WTC11 (cell line): ENCODE data around the gene TP63. TPM values are rescaled to one million over a fixed set of nuclear protein-coding genes. Genes with fewer than 3 reads are reported as not detected.

Experiments used
- ATAC-seq: fragments of 200-7000 bp; cut with Tn5 transposase; 2 replicates; pipeline ENCODE4 v1.10.0; 2021; ENCODE audit warnings: mild to moderate bottlenecking, moderate library complexity
- CTCF ChIA-PET: fragments of 300-600 bp; sonication (Branson Sonifier 250); formaldehyde crosslinking; loops from one replicate; lab custom pipeline; 2021; ENCODE audit warnings: antibody characterized with exemption; lab: Charles Lee
- POLR2A ChIA-PET: fragments of 350-600 bp; sonication (Branson Sonifier 250); formaldehyde crosslinking; loops from one replicate; lab custom pipeline; 2021; ENCODE audit warnings: antibody characterized with exemption; lab: Charles Lee
- DNase-seq: peaks from one replicate; pipeline ENCODE4 v3.0.0; 2021; ENCODE audit warnings: low spot score
- H3K27ac Mint-ChIP-seq: 2 replicates; pipeline ENCODE4 v1.8.0; 2021; ENCODE audit warnings: mixed read lengths
- H3K27me3 Mint-ChIP-seq: 2 replicates; pipeline ENCODE4 v1.8.0; 2021; ENCODE audit warnings: low read depth, mild to moderate bottlenecking, moderate library complexity, mixed read lengths
- H3K36me3 Mint-ChIP-seq: 2 replicates; pipeline ENCODE4 v1.8.0; 2021; ENCODE audit warnings: mixed read lengths
- H3K4me1 Mint-ChIP-seq: 2 replicates; pipeline ENCODE4 v1.8.0; 2022; ENCODE audit warnings: mixed read lengths
- H3K4me3 Mint-ChIP-seq: 2 replicates; pipeline ENCODE4 v1.8.0; 2021; ENCODE audit warnings: mild to moderate bottlenecking, moderate library complexity, mixed read lengths
- H3K9me3 Mint-ChIP-seq: 2 replicates; pipeline ENCODE4 v1.8.0; 2021; ENCODE audit warnings: mixed read lengths
- E2F4 ChIP-seq: sonication (generic); formaldehyde crosslinking; IDR thresholded peaks from 2 replicates; pipeline ENCODE4 v1.8.1; 2022; ENCODE audit warnings: low read depth, mild to moderate bottlenecking, moderate library complexity, missing genetic modification reagents, borderline replicate concordance
- EMX1 ChIP-seq: fragments of 250-450 bp; sonication (Bioruptor Pico); IDR thresholded peaks from 2 replicates; pipeline ENCODE4 v1.8.0; 2021; ENCODE audit warnings: mild to moderate bottlenecking
- ERG ChIP-seq: fragments of 250-450 bp; sonication (Bioruptor Pico); IDR thresholded peaks from 2 replicates; pipeline ENCODE4 v1.8.0; 2021; ENCODE audit warnings: mild to moderate bottlenecking
- ETV6 ChIP-seq: sonication (generic); formaldehyde crosslinking; IDR thresholded peaks from 2 replicates; pipeline ENCODE4 v1.8.1; 2022; ENCODE audit warnings: mild to moderate bottlenecking, missing genetic modification reagents
- FOXP4 ChIP-seq: sonication (generic); formaldehyde crosslinking; IDR thresholded peaks from 2 replicates; pipeline ENCODE4 v1.8.0; 2022; ENCODE audit warnings: mild to moderate bottlenecking, missing genetic modification reagents
- HMGXB4 ChIP-seq: sonication (generic); formaldehyde crosslinking; IDR thresholded peaks from 2 replicates; pipeline ENCODE4 v1.8.1; 2023; ENCODE audit warnings: mild to moderate bottlenecking, moderate library complexity, missing genetic modification reagents
- IRF2 ChIP-seq: sonication (generic); formaldehyde crosslinking; IDR thresholded peaks from 2 replicates; pipeline ENCODE4 v1.8.0; 2022; ENCODE audit warnings: low read depth, missing genetic modification reagents, borderline replicate concordance
- JAZF1 ChIP-seq: fragments of 250-450 bp; sonication (Bioruptor Pico); IDR thresholded peaks from 2 replicates; pipeline ENCODE4 v1.9.0; 2021; ENCODE audit warnings: moderate library complexity, mild to moderate bottlenecking, inconsistent platforms
- JUN ChIP-seq: sonication (generic); formaldehyde crosslinking; IDR thresholded peaks from 2 replicates; pipeline ENCODE4 v1.8.0; 2023; ENCODE audit warnings: mild to moderate bottlenecking, missing genetic modification reagents
- NFE2L1 ChIP-seq: sonication (generic); formaldehyde crosslinking; IDR thresholded peaks from 2 replicates; pipeline ENCODE4 v1.8.1; 2023; ENCODE audit warnings: missing genetic modification reagents
- TCF7 ChIP-seq: sonication (generic); formaldehyde crosslinking; IDR thresholded peaks from 2 replicates; pipeline ENCODE4 v1.8.0; 2022; ENCODE audit warnings: mild to moderate bottlenecking, low read depth, missing genetic modification reagents, moderate library complexity
- USF2 ChIP-seq: sonication (generic); formaldehyde crosslinking; IDR thresholded peaks from 2 replicates; pipeline ENCODE4 v1.8.1; 2023; ENCODE audit warnings: mild to moderate bottlenecking, missing genetic modification reagents, moderate library complexity
- ZMAT4 ChIP-seq: fragments of 250-450 bp; sonication (Bioruptor Pico); IDR thresholded peaks from 2 replicates; pipeline ENCODE4 v1.9.0; 2021; ENCODE audit warnings: mild to moderate bottlenecking
- ZNF232 ChIP-seq: sonication (generic); formaldehyde crosslinking; IDR thresholded peaks from 2 replicates; pipeline ENCODE4 v1.8.0; 2022; ENCODE audit warnings: mild to moderate bottlenecking, missing genetic modification reagents
- ZNF396 ChIP-seq: fragments of 250-450 bp; sonication (Bioruptor Pico); IDR thresholded peaks from 2 replicates; pipeline ENCODE4 v1.8.0; 2021; ENCODE audit warnings: mild to moderate bottlenecking, moderate library complexity, borderline replicate concordance
- ZNF416 ChIP-seq: fragments of 250-450 bp; sonication (Bioruptor Pico); IDR thresholded peaks from 2 replicates; pipeline ENCODE4 v1.9.0; 2021; ENCODE audit warnings: mild to moderate bottlenecking, inconsistent platforms
- ZNF532 ChIP-seq: fragments of 250-450 bp; sonication (Bioruptor Pico); IDR thresholded peaks from 2 replicates; pipeline ENCODE4 v1.9.0; 2021; ENCODE audit warnings: mild to moderate bottlenecking, borderline replicate concordance
- ZNF671 ChIP-seq: fragments of 250-450 bp; sonication (Bioruptor Pico); IDR thresholded peaks from 2 replicates; pipeline ENCODE4 v1.8.0; 2021; ENCODE audit warnings: mild to moderate bottlenecking
- total RNA-seq: library from RNA; stranded (reverse); gene quantifications from 3 replicates; pipeline ENCODE4 v1.2.3, GENCODE V29; 2021

Gene TP63
- total RNA-seq, 1 experiment from 2014 or later: 0.09 TPM

- Mint-ChIP-seq H3K36me3 (no peaks in the 10 kb centered on the region), H3K27me3 (no peaks in the 10 kb centered on the region)
Measured at GRCh38 chr3:189851682-189852081, 220.5 kb downstream of the TP63 start.

GRCh38 chr3:189853906-189854305, 222.7 kb downstream of the TP63 start:
- H3K36me3 Mint-ChIP-seq: no peaks in the 10 kb centered on the region
- ATAC-seq (no peak), DNase-seq (no peak)
- no peak overlapping the region for H3K4me3 Mint-ChIP-seq
- no peaks in the 10 kb centered on the region for H3K27me3 Mint-ChIP-seq
- H3K9me3 Mint-ChIP-seq: peaks cover 5% of the 10 kb centered on the region
- H3K27ac Mint-ChIP-seq: no peak overlapping the region
- peaks cover 19% of the 10 kb centered on the region for H3K4me1 Mint-ChIP-seq
- CTCF ChIA-PET: no interaction called here
- POLR2A ChIA-PET: no interaction called here
- no peak for TF ChIP-seq EMX1 (CRISPR knock-in tag)
- TF ChIP-seq IRF2 (CRISPR knock-in tag): no peak
- no peak for TF ChIP-seq ZNF532
- TF ChIP-seq ZNF232 (CRISPR knock-in tag): no peak
- no peak for TF ChIP-seq USF2 (CRISPR knock-in tag)
- TF ChIP-seq NFE2L1 (CRISPR knock-in tag): no peak
- no peak for TF ChIP-seq ZNF671 (CRISPR knock-in tag)

More at GRCh38 chr3:189851682-189852081, 220.5 kb downstream of the TP63 start:
- Mint-ChIP-seq H3K9me3 (no peaks in the 10 kb centered on the region), H3K4me1 (peaks cover 19% of the 10 kb centered on the region), H3K4me3 (no peak overlapping the region), H3K27ac (no peak overlapping the region)
- POLR2A ChIA-PET: no interaction called here
- TF ChIP-seq ERG (CRISPR knock-in tag): no peak
- TF ChIP-seq ZMAT4 (CRISPR knock-in tag): no peak
- TF ChIP-seq ZNF396 (CRISPR knock-in tag): no peak
- TF ChIP-seq FOXP4 (CRISPR knock-in tag): no peak
- no peak for TF ChIP-seq HMGXB4 (CRISPR knock-in tag)
- TF ChIP-seq ZNF416 (CRISPR knock-in tag): no peak
- no peak for TF ChIP-seq JAZF1 (CRISPR knock-in tag)
- TF ChIP-seq JUN (CRISPR knock-in tag): no peak
- no peak for TF ChIP-seq TCF7 (CRISPR knock-in tag)
- no peak for TF ChIP-seq E2F4
- TF ChIP-seq ETV6 (CRISPR knock-in tag): no peak
- ATAC-seq: peak; percentile 72
- no peak for DNase-seq
- CTCF ChIA-PET: no interaction called here
